GM15510 (cell line): Measurements from ENCODE around the gene AADACL3.

Experiments used
- POLR2A ChIP-seq: IDR thresholded peaks from 3 replicates; pipeline ENCODE4 v1.6.1; 2011; ENCODE audit warnings: borderline replicate concordance; ENCODE audit not compliant: insufficient read length; ENCODE audit errors: extremely low read depth

AADACL3 gene

GRCh38 chr1:12748778-12749355 is 33.0 kb downstream of the AADACL3 start:
- no peak for TF ChIP-seq POLR2A

GRCh38 chr1:12754738-12755137 is 38.8 kb downstream of the AADACL3 start:
- no peak for TF ChIP-seq POLR2A

- TF ChIP-seq POLR2A: no peak
These were observed 40.4 kb downstream of the AADACL3 start for GRCh38 chr1:12756273-12756672.

GRCh38 chr1:12756768-12757413 is 41.0 kb downstream of the AADACL3 start:
- no peak for TF ChIP-seq POLR2A

- no peak for TF ChIP-seq POLR2A
These were observed 41.9 kb downstream of the AADACL3 start for GRCh38 chr1:12757836-12758235.

GRCh38 chr1:12760256-12760795 is 44.4 kb downstream of the AADACL3 start:
- no peak for TF ChIP-seq POLR2A

- no peak for TF ChIP-seq POLR2A
These were observed 45.9 kb downstream of the AADACL3 start for GRCh38 chr1:12761781-12762180.

GRCh38 chr1:12762766-12763165 is 46.9 kb downstream of the AADACL3 start:
- no peak for TF ChIP-seq POLR2A

GRCh38 chr1:12763479-12763878 is 47.6 kb downstream of the AADACL3 start:
- TF ChIP-seq POLR2A: no peak

GRCh38 chr1:12764016-12764415 is 48.1 kb downstream of the AADACL3 start:
- TF ChIP-seq POLR2A: no peak

GRCh38 chr1:12769031-12769430 is 53.1 kb downstream of the AADACL3 start:
- TF ChIP-seq POLR2A: no peak

GRCh38 chr1:12769976-12770505 is 54.1 kb downstream of the AADACL3 start:
- TF ChIP-seq POLR2A: no peak

GRCh38 chr1:12770620-12771019 is 54.7 kb downstream of the AADACL3 start:
- no peak for TF ChIP-seq POLR2A

GRCh38 chr1:12771186-12771585 is 55.3 kb downstream of the AADACL3 start:
- TF ChIP-seq POLR2A: no peak

GRCh38 chr1:12772520-12772919 is 56.6 kb downstream of the AADACL3 start:
- TF ChIP-seq POLR2A: no peak

GRCh38 chr1:12773438-12773837 is 57.5 kb downstream of the AADACL3 start, which contains the start of gene PRAMEF12:
Gene PRAMEF12 (plus strand): TSS chr1:12773738. CDS start chr1:12774868, 1,130 bp downstream.
- TF ChIP-seq POLR2A: no peak
